Ishikawa (cell line): ENCODE results near the gene FOXRED2.

Experiments
- CEBPB ChIP-seq: IDR thresholded peaks from 2 replicates; pipeline ENCODE4 v1.6.1; 2012
- EGR1 ChIP-seq: IDR thresholded peaks from 2 replicates; pipeline ENCODE4 v1.6.1; 2012
- EP300 ChIP-seq: IDR thresholded peaks from 2 replicates; pipeline ENCODE4 v1.6.1; 2012; ENCODE audit warnings: borderline replicate concordance
- RAD21 ChIP-seq: IDR thresholded peaks from 2 replicates; pipeline ENCODE4 v1.6.1; 2012; ENCODE audit warnings: low read depth
- TF ChIP-seq, protein P1 (sequence below): IDR thresholded peaks from 2 replicates; pipeline ENCODE4 v1.6.1; 2012; ENCODE audit warnings: low read depth, mild to moderate bottlenecking

DNA sequence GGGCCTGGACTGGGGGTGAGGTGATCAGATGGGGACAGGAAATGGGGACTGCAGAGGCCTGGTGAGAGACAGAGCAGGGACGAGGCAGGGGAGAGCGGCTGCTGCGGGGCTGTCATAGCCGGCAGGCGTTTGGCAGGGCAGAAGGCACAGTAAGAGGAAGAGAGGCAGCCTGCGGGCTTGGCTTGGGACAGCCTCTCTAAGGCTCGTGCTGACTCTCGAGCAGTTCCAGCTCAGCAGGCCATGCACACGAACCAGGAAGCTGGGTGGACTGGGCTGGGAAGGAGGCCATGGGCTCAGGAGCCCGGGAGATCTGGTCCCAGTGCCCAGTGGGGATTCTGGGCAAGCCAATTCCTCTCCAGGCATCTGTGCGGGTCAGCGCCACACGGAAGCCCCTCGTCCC, 41.8 kb upstream of the FOXRED2 start:
- TF ChIP-seq RAD21, result no peak
- no peak for TF ChIP-seq CEBPB
- TF ChIP-seq EGR1, result no peak
- TF ChIP-seq EP300, result no peak
- TF ChIP-seq, protein P1, sequence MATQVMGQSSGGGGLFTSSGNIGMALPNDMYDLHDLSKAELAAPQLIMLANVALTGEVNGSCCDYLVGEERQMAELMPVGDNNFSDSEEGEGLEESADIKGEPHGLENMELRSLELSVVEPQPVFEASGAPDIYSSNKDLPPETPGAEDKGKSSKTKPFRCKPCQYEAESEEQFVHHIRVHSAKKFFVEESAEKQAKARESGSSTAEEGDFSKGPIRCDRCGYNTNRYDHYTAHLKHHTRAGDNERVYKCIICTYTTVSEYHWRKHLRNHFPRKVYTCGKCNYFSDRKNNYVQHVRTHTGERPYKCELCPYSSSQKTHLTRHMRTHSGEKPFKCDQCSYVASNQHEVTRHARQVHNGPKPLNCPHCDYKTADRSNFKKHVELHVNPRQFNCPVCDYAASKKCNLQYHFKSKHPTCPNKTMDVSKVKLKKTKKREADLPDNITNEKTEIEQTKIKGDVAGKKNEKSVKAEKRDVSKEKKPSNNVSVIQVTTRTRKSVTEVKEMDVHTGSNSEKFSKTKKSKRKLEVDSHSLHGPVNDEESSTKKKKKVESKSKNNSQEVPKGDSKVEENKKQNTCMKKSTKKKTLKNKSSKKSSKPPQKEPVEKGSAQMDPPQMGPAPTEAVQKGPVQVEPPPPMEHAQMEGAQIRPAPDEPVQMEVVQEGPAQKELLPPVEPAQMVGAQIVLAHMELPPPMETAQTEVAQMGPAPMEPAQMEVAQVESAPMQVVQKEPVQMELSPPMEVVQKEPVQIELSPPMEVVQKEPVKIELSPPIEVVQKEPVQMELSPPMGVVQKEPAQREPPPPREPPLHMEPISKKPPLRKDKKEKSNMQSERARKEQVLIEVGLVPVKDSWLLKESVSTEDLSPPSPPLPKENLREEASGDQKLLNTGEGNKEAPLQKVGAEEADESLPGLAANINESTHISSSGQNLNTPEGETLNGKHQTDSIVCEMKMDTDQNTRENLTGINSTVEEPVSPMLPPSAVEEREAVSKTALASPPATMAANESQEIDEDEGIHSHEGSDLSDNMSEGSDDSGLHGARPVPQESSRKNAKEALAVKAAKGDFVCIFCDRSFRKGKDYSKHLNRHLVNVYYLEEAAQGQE, result no peak
